ENCODE measurements around the gene RPP38.

Gene RPP38

DNA sequence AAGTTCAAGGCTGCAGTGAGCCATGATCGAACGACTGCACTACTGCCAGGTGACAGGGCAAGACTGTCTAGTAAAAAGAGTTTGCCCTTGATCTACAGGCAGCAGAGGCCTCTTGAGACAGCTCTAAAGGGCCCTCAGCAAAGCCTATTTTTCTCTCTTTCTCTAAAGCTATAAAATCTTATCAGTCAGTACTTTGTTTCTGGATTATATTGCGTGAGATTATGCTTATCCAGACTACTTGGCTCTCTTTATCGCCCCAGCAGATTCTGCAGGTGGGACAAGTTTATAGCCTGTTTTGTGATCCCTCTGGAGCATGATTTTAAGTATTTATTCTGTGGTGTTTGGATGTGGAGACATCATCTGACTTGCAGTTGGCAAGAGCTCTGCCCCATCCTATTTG, 2.7 kb downstream of the RPP38 start:
- DNase-seq (ENCODE audit: low read depth, low spot score): no peak
- TF ChIP-seq, protein P1, sequence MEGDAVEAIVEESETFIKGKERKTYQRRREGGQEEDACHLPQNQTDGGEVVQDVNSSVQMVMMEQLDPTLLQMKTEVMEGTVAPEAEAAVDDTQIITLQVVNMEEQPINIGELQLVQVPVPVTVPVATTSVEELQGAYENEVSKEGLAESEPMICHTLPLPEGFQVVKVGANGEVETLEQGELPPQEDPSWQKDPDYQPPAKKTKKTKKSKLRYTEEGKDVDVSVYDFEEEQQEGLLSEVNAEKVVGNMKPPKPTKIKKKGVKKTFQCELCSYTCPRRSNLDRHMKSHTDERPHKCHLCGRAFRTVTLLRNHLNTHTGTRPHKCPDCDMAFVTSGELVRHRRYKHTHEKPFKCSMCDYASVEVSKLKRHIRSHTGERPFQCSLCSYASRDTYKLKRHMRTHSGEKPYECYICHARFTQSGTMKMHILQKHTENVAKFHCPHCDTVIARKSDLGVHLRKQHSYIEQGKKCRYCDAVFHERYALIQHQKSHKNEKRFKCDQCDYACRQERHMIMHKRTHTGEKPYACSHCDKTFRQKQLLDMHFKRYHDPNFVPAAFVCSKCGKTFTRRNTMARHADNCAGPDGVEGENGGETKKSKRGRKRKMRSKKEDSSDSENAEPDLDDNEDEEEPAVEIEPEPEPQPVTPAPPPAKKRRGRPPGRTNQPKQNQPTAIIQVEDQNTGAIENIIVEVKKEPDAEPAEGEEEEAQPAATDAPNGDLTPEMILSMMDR (IDR thresholded peaks at IDR 0.05; ENCODE audit: low read depth, low read length): no peak
- in situ Hi-C loops (cut with HindIII; ENCODE audit: low sequenced_read_pairs): no loop called here
- no peak overlapping the region for H3K4me3 ChIP-seq (ENCODE audit: low read depth, low read length)

DNA sequence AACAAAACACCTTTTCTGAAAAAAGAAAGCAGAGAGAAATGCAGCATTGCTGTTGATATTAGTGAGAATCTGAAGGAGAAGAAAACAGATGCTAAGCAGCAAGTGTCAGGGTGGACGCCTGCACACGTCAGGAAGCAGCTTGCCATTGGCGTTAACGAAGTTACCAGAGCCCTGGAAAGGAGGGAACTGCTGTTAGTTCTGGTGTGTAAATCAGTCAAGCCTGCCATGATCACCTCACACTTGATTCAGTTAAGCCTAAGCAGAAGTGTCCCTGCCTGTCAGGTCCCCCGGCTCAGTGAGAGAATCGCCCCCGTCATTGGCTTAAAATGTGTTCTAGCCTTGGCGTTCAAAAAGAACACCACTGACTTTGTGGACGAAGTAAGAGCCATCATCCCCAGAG, 6.4 kb downstream of the RPP38 start:
- no peak overlapping the region for H3K4me3 ChIP-seq (ENCODE audit: low read depth, low read length)
- no peak for DNase-seq (ENCODE audit: low read depth, low spot score)
- in situ Hi-C loops (cut with HindIII; ENCODE audit: low sequenced_read_pairs): no loop called here
- TF ChIP-seq, protein P1 (IDR thresholded peaks at IDR 0.05; ENCODE audit: low read depth, low read length): no peak

GRCh38 chr10:15106352-15107013, 9.3 kb downstream of the RPP38 start:
- in situ Hi-C loops (cut with HindIII; ENCODE audit: low sequenced_read_pairs): no loop called here
- no peak overlapping the region for H3K4me3 ChIP-seq (ENCODE audit: low read depth, low read length)
- TF ChIP-seq, protein P1 (IDR thresholded peaks at IDR 0.05; ENCODE audit: low read depth, low read length): peak; percentile 95
- DNase-seq (ENCODE audit: low read depth, low spot score): peak; percentile 75

GRCh38 chr10:15112657-15113056, 15.5 kb downstream of the RPP38 start:
- TF ChIP-seq, protein P1 (IDR thresholded peaks at IDR 0.05; ENCODE audit: low read depth, low read length): no peak
- DNase-seq (ENCODE audit: low read depth, low spot score): no peak
- in situ Hi-C loops (cut with HindIII; ENCODE audit: low sequenced_read_pairs): no loop called here
- no peak overlapping the region for H3K4me3 ChIP-seq (ENCODE audit: low read depth, low read length)

GRCh38 chr10:15113766-15114165, 16.6 kb downstream of the RPP38 start:
- no peak for DNase-seq (ENCODE audit: low read depth, low spot score)
- no peak overlapping the region for H3K4me3 ChIP-seq (ENCODE audit: low read depth, low read length)
- in situ Hi-C loops (cut with HindIII; ENCODE audit: low sequenced_read_pairs): no loop called here
- TF ChIP-seq, protein P1 (IDR thresholded peaks at IDR 0.05; ENCODE audit: low read depth, low read length): no peak

GRCh38 chr10:15116225-15116624, 19.1 kb downstream of the RPP38 start:
- TF ChIP-seq, protein P1 (IDR thresholded peaks at IDR 0.05; ENCODE audit: low read depth, low read length): no peak
- no peak overlapping the region for H3K4me3 ChIP-seq (ENCODE audit: low read depth, low read length)
- no peak for DNase-seq (ENCODE audit: low read depth, low spot score)
- in situ Hi-C loops (cut with HindIII; ENCODE audit: low sequenced_read_pairs): no loop called here

All from astrocyte of the spinal cord (primary cell).